HCEC 1CT (cell line): Measurements from ENCODE around the gene ENOX2.
A peak's percentile ranks its signal among the peaks of the same experiment; 100 is the strongest.
"Not testable (repeated sequence)": the region's sequence is repeated elsewhere in the genome, so short reads cannot be mapped to it uniquely, and the experiment has no call there.

Source experiments
- DNase-seq: peaks from one replicate; pipeline ENCODE4 v3.0.0-alpha.2; 2017

ENOX2 gene

DNA sequence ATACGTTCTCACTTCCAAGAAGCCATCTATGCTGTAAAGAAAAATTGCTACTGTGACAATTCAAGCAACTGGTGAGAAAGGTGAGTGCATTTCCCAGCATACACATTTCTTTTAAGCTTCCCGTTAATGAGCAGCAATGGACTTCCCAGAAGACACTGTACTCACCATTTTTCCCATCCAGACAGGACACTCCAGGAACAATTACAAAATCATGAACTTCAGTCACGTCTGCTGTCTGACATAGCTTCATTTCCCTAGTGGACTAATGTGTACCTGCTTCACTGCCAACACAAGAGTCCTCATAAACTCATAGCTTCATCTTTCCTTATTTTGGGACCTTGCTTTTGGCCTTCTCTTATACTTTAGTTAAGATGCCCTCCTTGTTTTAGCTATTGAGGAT lies 156.9 kb downstream of the ENOX2 start:
- no peak for DNase-seq

DNA sequence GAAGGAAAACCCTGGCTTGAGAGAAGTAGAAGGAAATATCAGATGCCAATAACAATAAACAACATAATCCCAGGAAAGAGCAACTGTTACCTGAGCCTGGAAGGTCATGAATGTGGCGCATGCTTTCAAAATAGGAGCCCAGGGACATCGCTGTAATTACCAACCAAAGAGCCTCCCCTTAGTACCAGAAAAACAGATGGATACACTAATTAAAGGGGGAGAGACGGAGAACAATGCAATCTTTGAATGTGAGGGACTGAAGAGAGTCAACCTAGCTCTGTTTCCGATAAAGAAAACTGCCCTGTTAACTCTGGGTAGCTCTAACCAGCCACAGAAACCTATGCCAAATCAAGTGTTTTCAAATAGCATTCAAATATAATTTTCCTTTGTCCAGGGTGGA lies 161.4 kb downstream of the ENOX2 start:
- no peak for DNase-seq

DNA sequence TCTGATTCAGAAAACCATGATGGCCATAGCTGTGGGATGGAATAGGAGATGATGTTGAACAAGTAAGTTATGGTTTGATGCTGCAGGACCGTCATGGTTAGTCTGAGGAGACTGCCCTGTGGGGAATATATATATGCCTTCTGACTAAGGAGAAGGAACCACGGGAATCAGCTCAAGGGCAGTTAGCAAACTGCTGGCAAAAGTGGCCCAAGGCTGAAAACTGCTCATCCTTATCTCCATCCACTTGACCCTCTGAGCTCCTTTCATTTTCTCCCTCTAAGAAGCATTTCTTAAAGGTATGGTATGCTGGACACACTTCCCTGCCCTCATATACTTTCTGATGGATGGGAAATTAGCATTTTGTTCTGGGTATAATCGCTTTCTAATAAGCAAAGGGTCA lies 161.9 kb downstream of the ENOX2 start:
- DNase-seq: no peak

DNA sequence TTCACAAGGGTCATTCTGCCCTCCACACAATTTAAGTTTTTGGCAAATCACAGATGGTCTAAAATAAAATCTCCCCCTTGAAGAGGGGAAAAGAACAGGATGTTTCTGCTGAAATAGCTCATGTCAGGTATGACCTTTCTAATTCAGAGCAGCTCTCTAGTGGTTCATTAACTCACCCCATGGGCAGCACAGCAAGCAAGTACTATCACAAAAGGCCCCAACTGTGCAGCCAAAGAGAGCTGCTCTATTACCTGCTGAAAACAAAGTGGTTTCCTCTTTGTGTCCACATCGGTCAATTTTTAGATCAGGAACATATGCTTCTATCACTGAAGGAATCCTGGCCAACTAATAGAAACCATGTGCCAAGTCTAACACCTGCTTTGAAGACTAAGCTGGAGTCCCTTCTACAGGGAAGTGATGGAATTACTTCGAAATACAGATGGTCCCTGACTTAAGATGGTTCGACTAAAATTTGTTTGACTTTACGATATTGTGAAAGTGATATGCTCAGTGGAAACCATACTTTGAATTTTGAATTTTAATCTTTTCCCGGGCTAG lies 164.3 kb downstream of the ENOX2 start:
- DNase-seq: no peak

DNA sequence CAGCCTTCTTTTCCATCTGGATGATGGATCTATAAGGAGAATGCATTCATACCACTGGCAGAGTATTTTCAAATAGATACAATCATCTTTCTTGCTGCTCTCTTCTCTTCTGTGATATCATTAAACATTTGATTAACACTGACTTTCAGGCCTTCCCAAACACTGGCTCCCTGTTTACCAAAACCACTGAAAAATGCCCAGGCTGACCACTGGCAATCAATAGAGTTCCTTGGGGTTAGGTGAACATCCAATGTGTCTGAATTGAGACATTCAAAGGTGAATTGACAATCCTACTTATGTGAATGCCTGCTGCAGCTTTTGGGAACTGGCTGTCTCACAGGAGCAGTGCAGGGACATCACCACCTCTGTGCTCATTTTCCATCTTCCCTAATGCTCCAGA lies 168.3 kb downstream of the ENOX2 start:
- DNase-seq: no peak

DNA sequence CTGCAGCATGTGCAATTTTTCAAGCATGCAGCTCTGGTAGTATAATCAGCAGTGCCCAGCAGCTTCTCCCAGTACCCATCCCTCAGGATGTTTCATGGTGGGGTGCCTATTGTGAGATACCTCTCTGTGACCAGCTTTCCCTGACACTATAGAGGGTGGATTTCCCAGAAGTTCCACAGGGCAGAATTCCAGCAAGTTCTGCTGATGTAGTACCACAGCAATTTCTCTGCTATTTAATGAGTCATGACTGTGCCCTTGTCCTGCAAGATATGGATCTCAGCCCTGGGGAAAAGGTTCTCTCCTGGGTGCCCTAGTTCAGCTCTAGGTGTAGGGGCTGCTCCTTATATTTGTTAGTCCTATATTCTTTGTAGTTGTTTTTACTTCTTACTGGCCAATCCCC lies 174.8 kb downstream of the ENOX2 start:
- peak; percentile 24 for DNase-seq

DNA sequence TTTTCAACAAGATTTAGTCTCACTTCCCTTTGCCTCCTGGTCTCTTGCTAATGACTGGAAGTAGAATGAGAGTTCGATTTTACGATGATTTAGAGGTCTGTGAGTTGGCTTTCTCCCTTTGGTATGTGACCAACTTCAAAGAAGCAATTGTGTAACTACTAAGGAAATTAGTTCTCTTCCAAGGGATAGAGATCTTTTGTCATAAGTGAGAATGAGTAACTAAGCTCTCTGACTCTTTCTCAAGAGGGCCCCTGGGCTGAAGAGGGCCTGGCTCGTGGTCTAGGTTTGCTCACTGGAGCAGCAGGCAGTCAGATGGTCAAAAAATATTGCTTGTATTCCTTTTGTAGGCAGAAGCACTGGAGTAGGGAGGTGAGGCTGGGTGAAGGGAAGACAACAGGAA lies 176.3 kb downstream of the ENOX2 start:
- peak; percentile 46 for DNase-seq

DNA sequence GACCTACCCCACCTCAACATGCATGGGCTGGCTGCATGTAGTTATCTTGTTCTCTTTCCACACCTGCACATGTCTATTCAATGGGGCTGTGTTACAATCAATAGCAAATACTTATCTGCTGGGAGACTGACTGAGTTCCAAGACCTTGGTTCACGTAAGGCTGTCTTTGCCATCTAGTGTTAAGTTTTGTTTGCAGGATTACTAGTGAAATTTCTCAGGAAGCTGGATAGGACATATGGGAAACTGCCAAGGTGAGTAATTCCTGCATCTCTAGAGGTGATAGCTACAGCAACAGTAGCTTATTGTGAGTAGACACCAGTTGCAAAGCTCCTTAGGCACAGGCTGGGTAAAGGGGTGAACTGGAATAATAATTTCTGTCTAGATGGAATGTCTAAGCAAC lies 177.5 kb downstream of the ENOX2 start:
- no peak for DNase-seq

DNA sequence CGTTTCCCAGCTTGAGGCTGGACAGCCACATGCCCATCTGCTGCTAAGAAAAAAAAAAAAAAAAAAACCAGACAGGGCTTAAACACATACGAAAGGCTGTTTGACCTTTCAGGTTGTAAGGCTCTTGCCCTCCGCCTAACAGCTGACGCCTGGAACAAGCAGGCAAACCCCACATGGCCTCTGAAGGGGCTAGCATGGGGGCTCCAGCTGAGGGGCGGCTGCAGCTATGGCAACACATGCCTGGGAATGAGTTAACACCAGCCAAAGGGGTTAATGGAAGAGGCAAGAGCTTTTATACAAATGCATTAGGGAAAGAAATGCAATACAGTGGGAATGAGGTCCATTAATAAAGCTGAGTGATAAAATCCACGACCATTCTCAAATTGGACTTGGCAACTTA lies 183.6 kb downstream of the ENOX2 start:
- DNase-seq: no peak

DNA sequence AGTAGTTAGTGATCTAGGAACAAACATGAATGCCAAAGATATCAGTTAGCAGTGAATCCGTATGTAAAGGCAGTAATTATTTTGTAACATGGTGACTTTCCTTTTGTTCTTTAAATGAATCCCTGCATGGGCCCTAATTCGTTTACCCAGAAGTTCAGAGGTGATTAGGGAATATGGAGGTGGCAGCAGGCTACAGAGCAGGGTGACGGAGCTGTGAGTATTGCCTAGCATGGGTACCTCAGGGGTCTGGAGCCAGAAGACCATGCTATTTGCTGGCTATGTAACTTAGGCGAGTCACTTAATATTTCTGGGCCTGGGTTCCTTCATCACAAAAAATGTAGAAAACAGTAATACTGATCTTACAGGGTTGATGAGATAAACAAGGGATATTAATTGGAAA lies 184.9 kb downstream of the ENOX2 start:
- DNase-seq: no peak

DNA sequence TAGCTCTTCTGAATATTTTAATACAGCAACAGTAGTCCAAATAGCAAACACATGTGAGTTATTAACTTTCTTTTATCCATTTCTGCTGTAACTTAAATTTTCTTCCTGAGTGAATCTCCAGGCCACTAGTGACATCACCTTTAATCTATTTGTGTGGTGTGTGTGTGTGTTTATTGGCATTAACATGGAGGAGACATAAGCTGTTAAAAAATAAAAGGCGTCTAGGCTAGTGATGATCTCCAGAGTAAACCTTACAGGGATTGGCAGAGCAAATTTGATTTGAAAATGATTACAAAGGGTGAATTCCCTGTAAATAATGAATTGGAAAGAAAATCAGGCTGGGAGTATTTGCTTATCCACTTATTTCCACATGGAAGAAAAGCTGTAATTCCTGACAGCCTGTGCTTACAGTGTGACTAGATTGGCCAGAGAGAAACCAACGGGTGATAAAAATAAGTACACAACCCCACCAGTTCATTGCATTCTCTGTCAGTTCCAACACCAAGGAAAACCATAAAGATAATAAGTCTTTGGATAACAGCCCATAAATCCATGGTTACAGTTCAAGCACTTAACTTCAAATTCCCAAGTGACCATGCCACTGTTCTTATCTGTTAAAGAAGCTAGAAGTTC lies 186.1 kb downstream of the ENOX2 start:
- no peak for DNase-seq

DNA sequence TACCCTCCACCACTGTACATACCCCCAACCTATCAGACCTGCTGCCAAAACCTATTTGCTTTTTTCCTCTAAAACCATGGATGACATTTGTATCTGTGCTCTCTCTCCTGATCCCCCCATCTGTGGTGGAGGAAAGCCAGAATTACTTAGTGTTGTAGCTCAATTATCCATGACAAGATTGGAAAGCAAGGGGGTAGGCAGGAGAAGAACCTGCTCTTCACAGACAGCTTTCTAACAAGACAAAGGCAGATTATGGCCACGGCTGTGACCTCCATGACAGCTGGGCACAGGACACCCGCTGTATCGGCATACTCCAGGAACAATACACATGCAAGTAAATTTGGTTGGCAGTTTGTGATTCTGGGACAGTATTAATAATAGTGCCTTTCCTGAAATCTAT lies 186.7 kb downstream of the ENOX2 start:
- DNase-seq: no peak

DNA sequence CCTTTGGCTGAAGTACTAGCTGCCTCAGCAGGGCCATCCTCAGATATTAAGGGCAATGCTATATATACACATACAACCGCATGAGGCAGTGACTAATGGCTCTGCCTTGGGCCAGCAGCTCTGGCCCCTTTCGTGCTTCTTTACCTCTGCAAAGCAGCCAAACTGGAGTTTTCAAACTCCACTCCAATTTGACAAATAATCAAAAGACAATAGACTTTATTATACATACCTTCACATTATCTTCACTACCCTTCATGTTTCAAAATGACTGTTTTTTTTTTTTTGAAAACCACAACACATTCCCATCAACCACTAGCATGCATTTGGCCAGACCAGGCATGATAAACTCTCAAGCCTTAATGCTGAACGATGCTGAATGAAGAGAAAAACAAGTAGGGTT lies 187.7 kb downstream of the ENOX2 start:
- peak; percentile 1 for DNase-seq

DNA sequence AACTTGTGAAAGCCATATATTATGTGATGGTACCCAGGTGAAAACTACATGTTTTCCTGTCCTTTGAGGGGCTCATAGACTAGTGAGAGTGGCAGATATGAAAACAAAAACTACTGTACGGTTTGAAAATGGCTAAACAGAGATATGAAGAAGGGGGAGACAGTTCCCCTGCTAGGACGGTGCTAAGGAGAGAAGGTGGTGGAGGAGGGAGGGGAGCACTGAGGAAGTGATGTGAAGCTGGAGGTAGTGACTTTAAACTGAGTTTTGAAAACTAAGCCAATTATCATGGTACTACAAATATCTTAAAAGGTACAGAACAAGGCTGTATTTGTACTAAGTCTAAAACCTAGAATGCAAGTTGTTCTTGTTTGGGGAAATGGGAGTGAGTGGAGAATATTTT lies 188.3 kb downstream of the ENOX2 start:
- DNase-seq: no peak

DNA sequence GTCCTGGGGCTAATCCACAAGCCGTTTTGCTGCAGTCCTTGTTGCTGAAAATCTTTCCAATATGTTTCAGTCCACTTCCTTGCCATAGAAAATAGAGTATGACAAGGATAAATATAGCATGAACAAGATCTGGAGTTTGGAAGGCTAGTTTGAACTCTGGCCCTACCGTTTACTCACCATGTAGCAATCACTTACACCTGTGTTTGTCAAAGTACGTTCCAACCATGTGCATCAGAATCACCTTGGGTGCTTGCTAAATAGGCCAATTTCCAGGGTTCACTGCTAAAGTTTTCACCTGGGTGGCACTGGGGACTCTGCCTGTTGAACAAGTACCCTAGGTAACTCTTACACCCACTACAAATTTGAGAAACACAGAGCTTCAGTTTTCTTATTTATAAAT lies 188.9 kb downstream of the ENOX2 start:
- no peak for DNase-seq

DNA sequence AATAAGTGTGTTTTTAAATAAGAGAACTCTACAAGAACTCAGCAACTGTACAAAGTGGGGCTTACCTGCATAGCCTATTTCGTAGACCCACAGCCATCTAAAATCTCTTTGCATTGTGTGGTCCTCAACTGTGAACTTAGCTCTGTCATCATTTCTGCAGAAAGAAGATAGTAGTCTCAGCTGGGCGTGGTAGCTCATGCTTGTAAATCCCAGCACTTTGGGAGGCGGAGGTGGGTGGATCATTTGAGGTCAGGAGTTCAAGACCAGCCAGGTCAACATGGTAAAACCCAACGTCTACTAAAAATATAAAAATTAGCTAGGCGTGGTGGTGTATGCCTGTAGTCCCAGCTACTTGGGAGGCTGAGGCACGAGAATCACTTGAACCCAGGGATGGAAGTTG lies 193.8 kb downstream of the ENOX2 start:
- not testable (repeated sequence) for DNase-seq

DNA sequence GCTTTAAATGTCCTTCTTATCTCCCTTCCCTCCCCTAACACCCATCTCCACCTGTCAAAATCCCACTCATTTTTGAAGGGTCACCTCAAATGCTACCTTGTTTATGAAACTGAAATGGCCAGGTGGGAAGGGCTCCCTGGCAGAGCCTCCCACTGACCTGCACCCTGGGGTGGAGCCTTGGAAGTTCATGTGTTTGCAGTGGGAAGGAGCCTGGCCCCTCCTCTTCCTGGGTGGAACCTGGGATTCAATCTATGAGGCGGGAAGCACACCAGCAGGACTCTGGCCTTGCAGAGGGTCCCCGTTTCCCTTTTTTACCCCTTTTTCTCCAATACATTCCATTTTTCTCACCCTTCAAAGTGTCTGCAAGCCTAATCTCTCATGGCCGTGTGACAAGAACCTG lies 197.4 kb downstream of the ENOX2 start:
- no peak for DNase-seq

DNA sequence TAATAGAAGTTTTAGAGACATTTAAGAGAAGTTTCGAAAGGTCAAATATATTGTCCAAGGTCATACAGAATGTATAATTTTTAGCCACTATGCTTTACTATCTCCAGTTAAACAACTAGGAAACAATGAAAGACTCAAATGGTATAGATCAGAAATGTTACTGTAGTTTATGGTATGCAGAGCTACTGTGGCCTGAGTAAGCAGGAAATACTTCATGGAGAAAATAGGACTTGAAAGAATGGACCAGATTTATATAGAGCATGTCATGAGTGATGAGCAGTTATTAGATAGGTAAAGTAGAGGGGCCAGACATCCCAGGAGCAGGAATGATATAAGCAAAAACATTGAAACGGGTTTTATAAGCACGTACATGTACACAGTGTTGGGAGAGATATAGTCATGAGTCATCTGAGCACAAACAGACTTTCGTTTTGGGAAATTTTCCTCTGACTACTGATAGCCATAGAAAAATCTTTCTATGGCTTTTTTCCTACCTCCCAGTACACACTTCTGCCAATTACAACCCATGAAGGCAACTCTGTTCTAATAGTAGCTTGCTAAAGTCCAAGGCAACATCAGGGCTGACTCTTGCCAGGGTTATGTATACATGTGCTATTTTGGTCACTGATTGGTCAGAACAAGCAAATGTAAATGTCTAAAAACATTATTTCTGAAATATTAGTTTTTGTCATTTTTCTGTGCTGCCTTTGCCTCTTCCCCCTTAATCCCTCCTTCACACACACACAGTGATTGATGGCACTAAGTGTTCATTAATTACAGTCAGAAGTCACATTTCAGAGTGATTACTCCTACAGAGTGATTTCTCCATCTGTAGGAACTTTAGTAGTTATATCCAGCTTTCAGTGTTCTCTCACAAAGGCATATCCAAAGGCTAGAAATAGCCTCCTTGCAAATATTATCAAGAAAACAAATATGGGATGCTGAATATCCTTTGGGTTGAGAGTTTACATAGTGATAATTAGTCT lies 198.7 kb downstream of the ENOX2 start:
- peak; percentile 22 for DNase-seq

DNA sequence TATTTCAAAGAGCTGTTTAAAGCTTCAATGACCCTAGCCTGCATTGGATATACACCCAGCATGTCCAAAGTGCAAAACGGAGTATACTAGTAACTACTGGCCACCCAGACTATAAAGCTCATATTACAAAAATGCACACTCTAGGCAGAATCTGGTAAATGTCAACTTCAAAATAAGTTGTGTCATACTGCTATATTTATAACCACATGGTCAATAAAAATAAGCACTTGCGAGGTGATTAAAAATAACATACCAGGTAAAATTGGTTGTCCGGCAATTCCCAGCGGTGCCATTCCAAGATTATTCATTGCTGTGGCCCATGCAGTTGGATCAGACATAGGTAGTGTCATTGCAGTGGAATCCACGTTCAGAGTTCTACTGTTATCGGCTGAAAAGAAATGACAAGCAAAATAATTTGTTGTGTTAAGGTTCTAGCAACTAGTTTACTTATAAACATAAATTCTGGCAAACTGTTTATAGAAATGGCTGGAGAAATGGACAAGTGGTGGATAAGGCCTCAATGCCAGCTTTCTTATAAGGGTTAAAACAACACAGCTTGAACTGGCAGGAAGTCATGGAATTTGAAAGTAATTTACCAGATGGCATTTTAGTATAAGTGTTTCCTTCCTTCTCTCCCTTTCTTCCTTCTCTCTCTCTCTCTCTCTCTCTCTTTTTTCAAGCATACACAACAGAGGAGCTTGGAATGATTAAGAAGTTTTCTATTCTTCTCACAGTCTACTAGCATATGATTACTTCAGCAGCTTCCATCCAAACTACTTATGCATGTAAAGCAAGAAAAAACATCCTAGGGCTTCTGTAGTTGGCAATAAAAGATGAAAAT lies 199.9 kb downstream of the ENOX2 start:
- no peak for DNase-seq

DNA sequence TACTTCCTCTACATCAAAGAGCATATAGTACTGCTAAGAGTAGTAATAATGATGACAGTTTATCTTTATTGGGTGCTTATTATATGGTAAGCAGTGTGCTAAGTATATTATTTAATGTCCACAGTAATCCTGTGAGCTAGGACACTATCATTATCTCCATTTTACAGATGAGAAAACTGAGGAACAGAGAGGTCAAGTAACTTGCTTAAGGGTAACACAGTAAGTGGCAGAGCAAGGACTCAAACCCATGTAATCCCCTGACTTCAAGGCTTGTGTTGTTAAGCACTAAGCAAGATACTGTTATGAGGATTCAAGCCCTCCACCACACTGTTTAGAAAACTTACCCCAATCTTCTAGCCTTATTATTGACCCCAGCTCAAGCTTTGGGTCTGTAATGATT lies 202.4 kb downstream of the ENOX2 start:
- no peak for DNase-seq

DNA sequence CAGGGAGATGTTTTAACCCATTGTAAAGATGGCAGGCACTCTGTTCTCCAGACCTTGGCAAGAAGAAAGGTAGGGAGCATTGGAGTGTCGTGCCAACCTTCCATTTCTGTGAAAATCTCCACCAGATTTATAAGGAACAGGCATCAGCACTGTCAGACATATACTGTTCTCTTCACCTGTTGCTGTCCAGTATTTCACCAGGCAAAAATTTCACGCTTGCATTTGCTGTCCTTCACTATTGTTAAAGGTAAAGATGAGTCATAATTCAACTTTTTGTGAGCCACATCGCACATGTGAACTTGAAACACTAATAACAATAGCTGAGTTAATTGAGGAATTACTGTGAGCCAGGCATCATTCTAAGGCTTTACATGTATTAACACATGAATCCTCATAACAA lies 203.4 kb downstream of the ENOX2 start:
- DNase-seq: no peak

DNA sequence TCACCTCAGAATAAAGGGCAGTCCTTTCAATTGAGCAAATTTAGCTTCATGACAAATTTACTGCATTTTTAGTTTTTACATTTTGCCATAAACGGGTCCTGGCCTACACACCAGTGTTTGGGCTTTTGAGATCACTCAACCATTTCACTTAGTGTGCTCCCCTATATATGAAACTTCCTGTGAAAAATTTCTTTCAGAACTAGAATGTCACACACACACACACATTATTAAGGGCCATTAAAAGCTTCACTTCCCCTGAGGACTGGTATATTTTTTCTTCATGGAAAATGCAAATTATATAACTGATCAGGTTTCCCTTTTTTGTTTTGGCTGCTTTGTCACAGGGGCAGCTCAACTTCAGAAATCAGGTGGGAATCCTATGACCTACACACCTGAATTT lies 206.5 kb downstream of the ENOX2 start:
- no peak for DNase-seq

DNA sequence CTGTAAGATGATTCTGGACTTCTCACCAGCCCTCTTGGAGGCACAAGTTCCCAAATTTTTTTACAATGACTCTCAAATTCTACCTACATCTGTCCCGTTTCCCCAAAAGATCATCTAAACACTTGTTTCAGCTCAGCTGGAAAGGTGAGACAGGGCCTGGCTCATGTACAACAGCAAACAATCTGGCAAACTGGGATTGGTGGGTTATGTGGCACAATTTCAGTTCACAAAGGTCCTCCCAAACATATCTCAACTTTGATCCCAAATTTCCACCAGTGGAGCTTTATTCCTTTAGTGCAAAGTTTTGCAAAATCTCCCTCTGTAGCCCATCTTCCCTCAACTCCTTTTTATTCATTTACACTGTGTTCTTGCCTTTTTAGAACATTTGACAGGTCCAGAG lies 207.1 kb downstream of the ENOX2 start:
- DNase-seq: no peak
